Lung (tissue), 12 donors: Measurements from ENCODE around the gene PAPPA2. TPM values are rescaled to one million over a fixed set of nuclear protein-coding genes. Genes with fewer than 3 reads are reported as not detected.

Source experiments
- ATAC-seq: fragments of 200-7000 bp; cut with Tn5 transposase; one replicate; pipeline ENCODE4 v1.9.1; 2020; ENCODE audit warnings: moderate number of reproducible peaks; ENCODE audit not compliant: insufficient read depth, low FRiP score
- DNase-seq, 3 donors: peaks; one replicate each; pipeline ENCODE4 v3.0.0-alpha.2; 2013 to 2017
- H3K27ac ChIP-seq, 2 donors: one replicate each; pipeline ENCODE4 v1.5.1; 2013; ENCODE audit warnings: mild to moderate bottlenecking in 2 of 2, moderate library complexity in 2 of 2, control low read depth in 1 of 2, inconsistent platforms in 1 of 2, low read depth in 1 of 2, low read length in 1 of 2
- H3K27me3 ChIP-seq, 3 donors: one replicate each; pipeline ENCODE4 v1.5.1; 2013; ENCODE audit warnings: low read length in 2 of 3; ENCODE audit not compliant: control insufficient read depth in 3 of 3, insufficient read depth in 3 of 3
- H3K36me3 ChIP-seq, 4 donors: one replicate each; pipeline ENCODE4 v1.5.1; 2013; ENCODE audit warnings: low read length in 4 of 4, mild to moderate bottlenecking in 1 of 4, moderate library complexity in 1 of 4; ENCODE audit not compliant: control insufficient read depth in 4 of 4, insufficient read depth in 4 of 4
- H3K4me1 ChIP-seq, 5 donors: one replicate each; pipeline ENCODE4 v1.5.1; 2013; ENCODE audit warnings: low read length in 5 of 5, mild to moderate bottlenecking in 2 of 5, moderate library complexity in 1 of 5; ENCODE audit not compliant: control insufficient read depth in 5 of 5, insufficient read depth in 5 of 5
- H3K4me3 ChIP-seq: one replicate; pipeline ENCODE4 v1.5.1; 2013; ENCODE audit warnings: mild to moderate bottlenecking, control low read depth, moderate library complexity
- H3K9ac ChIP-seq, 2 donors: one replicate each; pipeline ENCODE4 v1.5.1; 2013; ENCODE audit warnings: low read length in 2 of 2, control low read depth in 1 of 2; ENCODE audit not compliant: insufficient read depth in 1 of 2
- H3K9me3 ChIP-seq, 4 donors: one replicate each; pipeline ENCODE4 v1.5.1; 2013; ENCODE audit warnings: low read length in 3 of 4, mild to moderate bottlenecking in 1 of 4, moderate library complexity in 1 of 4; ENCODE audit not compliant: control insufficient read depth in 4 of 4, insufficient read depth in 3 of 4
- CTCF ChIP-seq: IDR thresholded peaks from 2 replicates; pipeline ENCODE4 v1.5.1; 2012; ENCODE audit warnings: mild to moderate bottlenecking; ENCODE audit errors: control extremely low read depth, extremely low read depth
- WGBS, 2 donors: extraction: QIAGEN DNeasy Blood & Tissue Kit; methylation state at CpG; one replicate each; pipeline ENCODE4 v1.1.7; 2013; 5-methylcytosine and 5-hydroxymethylcytosine counted together
- polyA plus RNA-seq, 2 donors: library from polyadenylated mRNA; stranded (reverse); fragments of 200-250 nt; gene quantifications; one replicate each; pipeline ENCODE4 v1.2.1, GENCODE V29; 2013
- total RNA-seq, 2 donors: library from RNA; depleted of rRNA in 1 of 2; stranded (reverse); fragments of >200 nt in 1 of 2; gene quantifications; one replicate each; pipeline ENCODE4 v1.2.1, GENCODE V29; 2014 to 2021
- donor health status: control.
- donor health status: control.
- donor health status: Bipolar disorder and iron deficiency.
- donor health status: healthy.
- donor health status: DM: yes; HTN: yes; CAD: no.

Gene PAPPA2
- total and polyA plus RNA-seq, 4 donors, result 0.02 to 0.55 (median 0.32) TPM

DNA sequence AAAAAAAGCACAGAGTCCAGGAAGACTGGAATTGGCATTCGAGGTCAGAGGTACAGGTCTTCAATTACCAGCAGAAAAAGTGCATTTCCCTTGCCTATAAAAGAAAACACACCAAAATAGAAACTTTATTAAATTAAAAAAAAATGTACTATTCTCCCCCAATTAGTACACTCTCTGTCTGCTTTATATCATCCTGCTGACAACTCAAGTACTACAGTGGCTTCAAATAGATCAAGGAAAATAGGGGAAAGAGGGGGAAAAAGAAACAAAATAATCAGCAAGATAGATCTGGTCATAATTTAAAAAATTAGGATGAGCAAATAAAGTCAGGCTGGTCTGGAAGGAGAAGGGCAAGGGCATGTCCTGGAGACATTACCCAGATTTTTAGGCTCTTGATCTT lies 315.1 kb downstream of the PAPPA2 start:
- no peak overlapping the region for H3K9ac ChIP-seq
- H3K36me3 ChIP-seq, result no peaks in the 10 kb centered on the region
- H3K9me3 ChIP-seq, result no peaks in the 10 kb centered on the region
- DNase-seq (no peak), ATAC-seq (no peak)
- no peaks in the 10 kb centered on the region for H3K4me1 ChIP-seq
- 47 to 55% methylated on average over 1 of the region's 1 CpG for WGBS, 2 donors
- H3K27me3 ChIP-seq, result no peaks in the 10 kb centered on the region
- no peak overlapping the region for H3K4me3 ChIP-seq
- no peak for TF ChIP-seq CTCF
- H3K27ac ChIP-seq, result no peak overlapping the region

- no peak for ATAC-seq
Measured at GRCh38 chr1:176779992-176780328, 317.0 kb downstream of the PAPPA2 start.

DNA sequence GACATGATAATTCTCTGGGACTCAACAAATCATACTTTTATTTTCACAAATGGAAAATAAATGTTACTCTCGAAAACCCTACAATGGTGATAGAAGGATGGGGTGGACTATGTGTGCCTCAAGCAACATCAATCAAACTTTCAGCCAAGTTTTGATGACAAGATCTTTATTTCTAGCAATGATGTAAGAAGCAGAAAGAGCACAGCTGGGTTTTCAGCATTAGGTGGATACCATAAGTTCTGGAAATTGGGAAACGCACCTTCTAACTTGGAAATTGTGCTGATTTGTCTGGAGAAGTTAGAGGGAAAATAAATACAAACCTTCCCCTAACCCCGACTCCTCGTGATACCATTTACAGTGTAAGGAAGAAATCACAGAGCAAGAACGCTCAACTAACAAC lies 320.3 kb downstream of the PAPPA2 start:
- ATAC-seq (no peak), DNase-seq (no peak)
- Histone ChIP-seq H3K4me3 (no peak overlapping the region), H3K27me3 (no peaks in the 10 kb centered on the region), H3K9me3 (no peaks in the 10 kb centered on the region), H3K27ac (no peak overlapping the region), H3K36me3 (no peaks in the 10 kb centered on the region), H3K9ac (no peak overlapping the region), H3K4me1 (peaks cover 0 to 5% (median 0%) of the 10 kb centered on the region in 5 donors)
- TF ChIP-seq CTCF, result no peak
- WGBS, 2 donors, result 89 to 90% methylated on average over 5 of the region's 5 CpGs

More at GRCh38 chr1:176779992-176780328, 317.0 kb downstream of the PAPPA2 start:
- Histone ChIP-seq H3K9me3 (no peaks in the 10 kb centered on the region), H3K36me3 (no peaks in the 10 kb centered on the region), H3K9ac (no peak overlapping the region), H3K27ac (no peak overlapping the region), H3K27me3 (no peaks in the 10 kb centered on the region), H3K4me3 (no peak overlapping the region), H3K4me1 (no peaks in the 10 kb centered on the region)
- no peak for TF ChIP-seq CTCF
- WGBS, 2 donors, result 42 to 49% methylated on average over 1 of the region's 1 CpG
- DNase-seq, result no peak

- no peak for DNase-seq
- Histone ChIP-seq H3K27ac (no peak overlapping the region), H3K9ac (no peak overlapping the region), H3K9me3 (no peaks in the 10 kb centered on the region), H3K36me3 (no peaks in the 10 kb centered on the region), H3K4me1 (peaks cover 0 to 5% (median 0%) of the 10 kb centered on the region in 5 donors), H3K4me3 (no peak overlapping the region), H3K27me3 (no peaks in the 10 kb centered on the region)
- ATAC-seq, result no peak
- 86 to 88% methylated on average over 6 of the region's 6 CpGs for WGBS, 2 donors
- no peak for TF ChIP-seq CTCF
Measured at GRCh38 chr1:176785056-176785455, 322.1 kb downstream of the PAPPA2 start.
